NCI-H748 (cell line): ENCODE results near the gene OXNAD1.
A peak's percentile ranks its signal among the peaks of the same experiment; 100 is the strongest.

ENCODE experiments used
- DNase-seq: peaks from one replicate; lab custom pipeline; 2025; ENCODE audit not compliant: unreplicated experiment; lab: John Stamatoyannopoulos, UW

The OXNAD1 gene

GRCh38 chr3:16277471-16277870 lies 12.5 kb downstream of the OXNAD1 start:
- no peak for DNase-seq

GRCh38 chr3:16279010-16279801 lies 14.2 kb downstream of the OXNAD1 start:
- no peak for DNase-seq

GRCh38 chr3:16280671-16281070 lies 15.7 kb downstream of the OXNAD1 start:
- no peak for DNase-seq

GRCh38 chr3:16284633-16285032 lies 19.6 kb downstream of the OXNAD1 start:
- no peak for DNase-seq

- no peak for DNase-seq
Measured at GRCh38 chr3:16286161-16286560, 21.1 kb downstream of the OXNAD1 start.

- no peak for DNase-seq
Measured at GRCh38 chr3:16286751-16287543, 21.9 kb downstream of the OXNAD1 start.

- DNase-seq = no peak
Measured at GRCh38 chr3:16288664-16289063, 23.7 kb downstream of the OXNAD1 start.

GRCh38 chr3:16289144-16289889 lies 24.3 kb downstream of the OXNAD1 start:
- no peak for DNase-seq

- DNase-seq = peak; percentile 30
Measured at GRCh38 chr3:16290007-16290826, 25.2 kb downstream of the OXNAD1 start.

- no peak for DNase-seq
Measured at GRCh38 chr3:16290827-16291196, 25.8 kb downstream of the OXNAD1 start.

- no peak for DNase-seq
Measured at GRCh38 chr3:16294844-16295243, 29.8 kb downstream of the OXNAD1 start.

GRCh38 chr3:16295298-16295890 lies 30.4 kb downstream of the OXNAD1 start:
- no peak for DNase-seq

GRCh38 chr3:16297997-16298885 lies 33.2 kb downstream of the OXNAD1 start:
- no peak for DNase-seq

- DNase-seq = no peak
Measured at GRCh38 chr3:16298891-16299290, 33.9 kb downstream of the OXNAD1 start.

- DNase-seq = no peak
Measured at GRCh38 chr3:16299746-16300145, 34.7 kb downstream of the OXNAD1 start.

- DNase-seq = no peak
Measured at GRCh38 chr3:16300307-16300706, 35.3 kb downstream of the OXNAD1 start.

GRCh38 chr3:16300881-16301359 lies 35.9 kb downstream of the OXNAD1 start:
- DNase-seq = no peak

GRCh38 chr3:16301507-16301906 lies 36.5 kb downstream of the OXNAD1 start:
- no peak for DNase-seq

- no peak for DNase-seq
Measured at GRCh38 chr3:16302082-16302631, 37.1 kb downstream of the OXNAD1 start.
